Right cardiac atrium (tissue), 5 donors: ENCODE results near the gene MYL10. TPM values are rescaled to one million over a fixed set of nuclear protein-coding genes. Genes with fewer than 3 reads are reported as not detected.
A peak's percentile ranks its signal among the peaks of the same experiment; 100 is the strongest.

Experiments used
- ATAC-seq, 2 donors: fragments of 200-7000 bp; cut with Tn5 transposase; one replicate each; pipeline versions ENCODE4 v1.8.0 to v1.9.1; 2020; ENCODE audit warnings: moderate library complexity in 2 of 2, mild to moderate bottlenecking in 1 of 2
- DNase-seq, 3 donors: peaks; one replicate each; pipeline ENCODE4 v3.0.0-alpha.2; 2020
- H3K27ac ChIP-seq: one replicate; pipeline ENCODE4 v1.5.1; 2013; ENCODE audit warnings: mild to moderate bottlenecking, low read length, control low read depth, moderate library complexity
- H3K27me3 ChIP-seq: one replicate; pipeline ENCODE4 v1.6.1; 2013; ENCODE audit not compliant: control insufficient read depth, insufficient read depth
- H3K4me1 ChIP-seq: one replicate; pipeline ENCODE4 v1.6.1; 2013; ENCODE audit warnings: low read length; ENCODE audit not compliant: control insufficient read depth, insufficient read depth
- H3K4me3 ChIP-seq: one replicate; pipeline ENCODE4 v1.5.1; 2013; ENCODE audit warnings: low read length, control low read depth
- H3K9me3 ChIP-seq: one replicate; pipeline ENCODE4 v1.6.1; 2013; ENCODE audit warnings: low read length; ENCODE audit not compliant: control insufficient read depth
- WGBS: extraction: QIAGEN DNeasy Blood & Tissue Kit; methylation state at CpG from one replicate; pipeline ENCODE4 v1.1.7; 2013; 5-methylcytosine and 5-hydroxymethylcytosine counted together
- intact Hi-C, 4 donors: fragments of 100-400 bp; cut with DNase I; formaldehyde crosslinking; loops; one replicate each; pipeline versions ENCODE4 v1.11.0 to v1.14.0; 2022 to 2023
- polyA plus RNA-seq: library from polyadenylated mRNA; stranded (reverse); fragments of 200-250 nt; gene quantifications from one replicate; pipeline ENCODE4 v1.2.3, GENCODE V29; 2013
- total RNA-seq, 4 donors: library from RNA; stranded (reverse); fragmentation: NEBNext Ultra II Directional; extraction: Animal tissue kit (Norgen Biotek cat#: 25700); gene quantifications; one replicate each; pipeline ENCODE4 v1.2.1, GENCODE V29; 2021
- donor health status: healthy with polysubstance abuse.
- donor health status: DM: no; HTN: yes; CAD: no.
- donor health status: DM: no; HTN: no; CAD: no.
- donor health status: DM: no; HTN: yes; CAD: no; lungs with severe emphysema.
- donor health status: DM: yes; HTN: yes; CAD: no.

MYL10 gene
- total and polyA plus RNA-seq, 5 donors, result not detected

DNA sequence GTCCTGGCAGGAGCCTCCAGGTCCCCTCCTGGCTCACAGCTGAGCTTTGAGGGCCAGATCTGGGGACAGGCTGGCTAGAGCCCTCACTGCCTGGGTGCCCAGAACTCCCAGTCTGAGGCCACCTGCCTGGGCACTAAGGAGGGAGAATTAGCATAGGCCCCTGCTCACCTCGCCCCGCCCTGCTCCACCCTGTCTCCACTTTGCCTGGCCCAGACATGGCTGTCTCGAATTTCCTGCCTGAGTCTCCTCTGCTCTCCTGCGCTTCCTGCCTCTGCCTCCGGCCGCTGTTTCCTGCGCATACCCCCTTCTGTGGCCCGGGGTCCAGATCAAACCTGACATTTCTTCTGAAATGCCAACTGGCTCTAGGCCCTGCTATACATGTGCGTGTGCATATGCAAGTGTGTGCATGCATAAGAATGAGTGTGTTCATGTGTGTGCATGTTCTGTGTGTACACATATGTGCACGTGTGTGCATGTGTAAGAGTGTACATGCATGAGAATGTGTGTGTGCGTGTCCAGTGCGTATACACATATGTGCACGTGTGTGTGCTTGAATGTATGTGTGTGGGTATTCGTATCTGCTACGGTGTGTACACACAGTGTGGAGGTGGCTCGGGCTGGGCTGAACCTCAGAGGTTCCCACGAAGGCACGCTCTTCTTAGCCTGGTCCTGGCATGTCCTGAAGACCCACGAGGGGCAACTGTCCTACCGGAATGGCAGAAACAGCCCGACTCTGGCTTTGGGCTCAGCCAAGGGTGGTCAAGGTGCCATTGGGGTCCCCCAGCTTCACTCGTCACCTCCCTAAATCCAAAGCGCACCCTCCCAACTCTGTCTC is 64.9 kb downstream of the MYL10 start:
- H3K4me3 ChIP-seq, result no peak overlapping the region
- no peaks in the 10 kb centered on the region for H3K4me1 ChIP-seq
- H3K9me3 ChIP-seq, result no peaks in the 10 kb centered on the region
- 67% methylated on average over 23 of the region's 23 CpGs for WGBS
- no peaks in the 10 kb centered on the region for H3K27me3 ChIP-seq
- ATAC-seq (peak in 1 of 2 donors; percentile 16), DNase-seq (no peak)
- no peak overlapping the region for H3K27ac ChIP-seq
- intact Hi-C loops, result no loop called here

Other genes with a start within 250 kb of the MYL10 start
- 100 to 1,000 TPM; 106 to 146 (median 117) TPM for gene CUX1, start 188.3 kb upstream of the MYL10 start, total RNA-seq
- gene CUX1, start 188.3 kb upstream of the MYL10 start, polyA plus RNA-seq, result 54.1 TPM